Pancreas (tissue), 10 donors: ENCODE results near the gene MLF1. TPM values are rescaled to one million over a fixed set of nuclear protein-coding genes. Genes with fewer than 3 reads are reported as not detected.
"Not testable (repeated sequence)": the region's sequence is repeated elsewhere in the genome, so short reads cannot be mapped to it uniquely, and the experiment has no call there.

Experiments
- ATAC-seq, 4 donors: fragments of 200-7000 bp; cut with Tn5 transposase; one replicate each; pipeline versions ENCODE4 v1.8.0 to v1.9.1; 2020; ENCODE audit warnings: mild to moderate bottlenecking in 4 of 4, moderate library complexity in 4 of 4
- DNase-seq, 6 donors: peaks; one replicate each; pipeline ENCODE4 v3.0.0-alpha.2; 2020
- FAIRE-seq: peaks from 2 replicates; lab custom pipeline; 2012; peaks lifted over from hg19 to GRCh38; lab: Jason Lieb, UNC
- H3K27ac ChIP-seq, 4 donors: fragments of 200-600 bp; sonication (generic); 1 replicate in 3 of 4; 2 replicates in 1 of 4; pipeline versions ENCODE4 v1.5.0 to v1.8.0; 2020
- H3K27me3 ChIP-seq, 4 donors: fragments of 200-600 bp; one replicate each; pipeline ENCODE4 v1.8.0; 2021
- H3K36me3 ChIP-seq, 3 donors: fragments of 200-600 bp; sonication (generic) in 1 of 3; one replicate each; pipeline versions ENCODE4 v1.5.0 to v1.8.0; 2020 to 2021
- H3K4me1 ChIP-seq, 3 donors: fragments of 200-600 bp; one replicate each; pipeline ENCODE4 v1.8.0; 2021
- H3K4me3 ChIP-seq, 4 donors: fragments of 200-600 bp; sonication (generic) in 2 of 4; one replicate each; pipeline versions ENCODE4 v1.5.0 to v1.8.0; 2020 to 2021
- H3K9me3 ChIP-seq, 4 donors: fragments of 200-600 bp; one replicate each; pipeline ENCODE4 v1.8.0; 2021
- WGBS, 2 donors: extraction: QIAGEN DNeasy Blood & Tissue Kit; methylation state at CpG; one replicate each; pipeline ENCODE4 v1.1.7; 2013; 5-methylcytosine and 5-hydroxymethylcytosine counted together
- intact Hi-C, 3 donors: fragments of 100-400 bp; cut with DNase I; formaldehyde crosslinking; loops; one replicate each; pipeline versions ENCODE4 v1.11.1 to v1.14.2; 2022
- polyA plus RNA-seq, 2 donors: library from polyadenylated mRNA; stranded (reverse); fragments of 200-250 nt; gene quantifications; one replicate each; pipeline ENCODE4 v1.2.3, GENCODE V29; 2013
- total RNA-seq, 6 donors: library from RNA; stranded (reverse); fragmentation: NEBNext Ultra II Directional in 4 of 6; extraction: Animal tissue kit (Norgen Biotek cat#: 25700) in 4 of 6; gene quantifications; one replicate each; pipeline versions ENCODE4 v1.2.1 to v1.2.4, GENCODE V29; 2021 to 2023
- TF ChIP-seq, protein P1 (sequence below), 4 donors: fragments of 200-600 bp; sonication (generic) in 3 of 4; IDR thresholded peaks; one replicate each; pipeline versions ENCODE4 v1.5.0 to v1.8.0; 2021; ENCODE audit warnings: antibody characterized with exemption in 4 of 4
- donor health status: healthy with polysubstance abuse.
- donor health status: DM: no; HTN: no; CAD: no; lungs with moderate emphysema.
- donor health status: DM: no; HTN: no; CAD: no.
- donor health status: control.
- donor health status: control.
- donor health status: Bipolar disorder and iron deficiency.
- donor health status: DM: yes; HTN: yes; CAD: no.
- donor health status: DM: no; HTN: no; CAD: no.
- donor health status: DM: no; HTN: no; CAD: no.
- donor health status: DM: yes; HTN: yes; CAD: no.

Gene MLF1
- total and polyA plus RNA-seq, 8 donors: 1.2 to 12.0 (median 3.6) TPM

DNA sequence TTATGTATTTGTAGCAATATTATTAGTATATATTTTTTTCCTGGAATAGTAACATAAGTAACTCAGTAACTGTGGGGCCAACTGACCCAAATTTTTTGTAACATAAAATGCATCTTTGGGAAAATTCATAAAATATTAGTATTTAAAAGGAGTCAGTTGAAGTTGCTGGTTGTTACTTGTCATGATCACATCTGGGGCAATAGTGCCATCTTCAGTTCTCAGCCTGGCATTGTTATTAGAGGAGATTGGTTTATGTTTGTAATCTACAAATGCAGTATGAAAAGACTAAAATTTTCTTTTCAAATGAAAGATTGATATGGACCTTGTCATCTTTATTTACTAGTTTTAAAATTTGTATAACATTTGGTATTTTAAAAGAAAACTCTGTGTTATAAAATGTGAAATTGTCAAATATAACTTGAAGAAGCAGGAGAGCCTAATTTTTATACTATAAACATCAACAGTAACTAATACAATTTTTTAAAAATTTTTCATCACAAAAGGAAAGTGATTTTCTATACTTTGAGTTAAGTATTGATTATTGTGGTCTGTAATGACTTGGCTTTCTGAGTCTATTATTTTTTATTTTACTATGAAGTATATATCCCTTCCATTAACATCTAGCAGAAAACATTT lies 38.8 kb upstream of the MLF1 start:
- no peak overlapping the region for H3K4me3 ChIP-seq
- H3K36me3 ChIP-seq: no peaks in the 10 kb centered on the region
- TF ChIP-seq, protein P1, sequence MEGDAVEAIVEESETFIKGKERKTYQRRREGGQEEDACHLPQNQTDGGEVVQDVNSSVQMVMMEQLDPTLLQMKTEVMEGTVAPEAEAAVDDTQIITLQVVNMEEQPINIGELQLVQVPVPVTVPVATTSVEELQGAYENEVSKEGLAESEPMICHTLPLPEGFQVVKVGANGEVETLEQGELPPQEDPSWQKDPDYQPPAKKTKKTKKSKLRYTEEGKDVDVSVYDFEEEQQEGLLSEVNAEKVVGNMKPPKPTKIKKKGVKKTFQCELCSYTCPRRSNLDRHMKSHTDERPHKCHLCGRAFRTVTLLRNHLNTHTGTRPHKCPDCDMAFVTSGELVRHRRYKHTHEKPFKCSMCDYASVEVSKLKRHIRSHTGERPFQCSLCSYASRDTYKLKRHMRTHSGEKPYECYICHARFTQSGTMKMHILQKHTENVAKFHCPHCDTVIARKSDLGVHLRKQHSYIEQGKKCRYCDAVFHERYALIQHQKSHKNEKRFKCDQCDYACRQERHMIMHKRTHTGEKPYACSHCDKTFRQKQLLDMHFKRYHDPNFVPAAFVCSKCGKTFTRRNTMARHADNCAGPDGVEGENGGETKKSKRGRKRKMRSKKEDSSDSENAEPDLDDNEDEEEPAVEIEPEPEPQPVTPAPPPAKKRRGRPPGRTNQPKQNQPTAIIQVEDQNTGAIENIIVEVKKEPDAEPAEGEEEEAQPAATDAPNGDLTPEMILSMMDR (IDR thresholded peaks at IDR 0.05): no peak
- H3K27me3 ChIP-seq: no peaks in the 10 kb centered on the region
- intact Hi-C loops: no loop called here
- H3K9me3 ChIP-seq: no peaks in the 10 kb centered on the region
- DNase-seq: no peak
- no peak overlapping the region for H3K27ac ChIP-seq
- ATAC-seq: no peak
- no peaks in the 10 kb centered on the region for H3K4me1 ChIP-seq
- FAIRE-seq: peak; percentile 94

DNA sequence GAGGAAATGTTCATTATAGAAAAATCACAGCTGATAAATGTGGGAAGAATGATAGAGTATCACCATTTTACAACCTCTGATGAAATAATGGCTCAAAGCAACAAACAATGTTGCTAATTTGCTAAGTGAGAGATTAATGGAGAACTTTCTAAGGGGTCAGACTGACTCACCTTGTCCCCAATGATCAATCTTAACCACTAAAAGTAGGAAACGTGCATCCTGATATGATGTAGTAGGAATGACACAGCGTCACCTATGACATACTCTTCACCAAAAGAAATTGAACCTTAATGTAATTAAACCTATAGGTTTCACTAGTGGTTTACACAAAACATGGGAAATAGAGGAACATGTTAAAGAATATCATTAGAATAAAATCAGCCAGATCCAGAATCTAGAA lies 35.1 kb upstream of the MLF1 start:
- no peak for FAIRE-seq
- 68% methylated on average over 2 of the region's 2 CpGs for WGBS, 2 donors
- ATAC-seq: no peak

DNA sequence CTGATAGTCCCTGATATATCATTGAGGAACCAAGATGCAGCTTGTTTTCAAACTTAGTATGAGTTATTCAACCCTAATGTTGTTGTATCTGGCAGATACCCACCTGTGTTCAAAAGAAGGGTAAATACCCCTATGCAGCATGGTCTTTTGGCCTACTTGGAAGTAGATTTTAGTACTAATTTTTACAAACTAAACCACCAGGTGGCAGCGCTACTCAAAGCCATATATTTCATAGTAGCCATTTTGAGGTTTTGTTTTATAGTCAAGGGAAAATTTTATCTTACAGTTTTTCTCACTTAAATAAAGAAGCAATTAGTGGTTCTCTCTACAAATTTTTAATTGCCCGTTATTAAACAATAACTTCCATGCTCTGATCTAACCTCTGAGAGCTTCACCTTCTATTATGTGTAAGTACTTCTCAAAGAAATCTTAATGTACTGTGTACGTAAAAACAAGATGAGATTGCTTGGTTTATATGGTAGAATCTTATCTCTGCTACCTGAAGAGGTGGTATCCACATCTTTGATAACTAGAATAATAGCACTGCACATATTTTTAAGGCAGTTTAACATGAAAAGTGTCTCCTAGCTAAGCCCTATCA lies 31.5 kb upstream of the MLF1 start:
- Histone ChIP-seq H3K4me1 (no peaks in the 10 kb centered on the region), H3K27ac (no peak overlapping the region), H3K27me3 (no peaks in the 10 kb centered on the region), H3K4me3 (no peak overlapping the region), H3K36me3 (no peaks in the 10 kb centered on the region), H3K9me3 (no peaks in the 10 kb centered on the region)
- FAIRE-seq: no peak
- ATAC-seq: peak in 3 of 4 donors; percentile 54 to 71 (median 68)
- TF ChIP-seq, protein P1 (IDR thresholded peaks at IDR 0.05): peak in 3 of 4 donors; percentile 16 to 39 (median 35)
- intact Hi-C loops: no loop called here
- 75 to 81% methylated on average over 3 of the region's 3 CpGs for WGBS, 2 donors
- peak in 2 of 6 donors; percentile 14 to 19 for DNase-seq

More for the DNA sequence above, 35.1 kb upstream of the MLF1 start:
- no peaks in the 10 kb centered on the region for H3K36me3 ChIP-seq
- no peak overlapping the region for H3K4me3 ChIP-seq
- H3K27ac ChIP-seq: no peak overlapping the region
- DNase-seq: no peak
- H3K9me3 ChIP-seq: no peaks in the 10 kb centered on the region
- TF ChIP-seq, protein P1 (IDR thresholded peaks at IDR 0.05): no peak
- H3K4me1 ChIP-seq: no peaks in the 10 kb centered on the region
- intact Hi-C loops: no loop called here
- H3K27me3 ChIP-seq: no peaks in the 10 kb centered on the region

DNA sequence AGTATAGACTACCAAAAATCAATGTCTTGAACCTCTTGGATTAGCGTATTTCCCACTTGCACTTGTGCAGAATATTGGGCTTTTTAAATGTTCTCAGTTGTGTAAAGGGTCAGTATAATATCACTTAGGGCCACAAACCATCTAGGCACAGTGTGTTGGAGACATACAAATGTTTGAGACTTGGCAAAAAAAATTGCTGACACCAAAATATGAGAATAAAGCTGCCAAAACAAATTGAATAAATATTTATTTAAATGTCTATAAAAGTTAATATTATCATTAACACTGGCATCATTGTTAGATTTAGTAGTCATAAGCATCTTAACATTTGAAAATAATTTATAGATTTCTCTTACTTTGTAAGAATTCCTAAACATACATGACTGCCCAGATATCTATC lies 30.9 kb upstream of the MLF1 start:
- H3K4me3 ChIP-seq: no peak overlapping the region
- FAIRE-seq (no peak), ATAC-seq (no peak), DNase-seq (no peak)
- intact Hi-C loops: no loop called here
- H3K4me1 ChIP-seq: no peaks in the 10 kb centered on the region
- no peak overlapping the region for H3K27ac ChIP-seq
- 95 to 98% methylated on average over 1 of the region's 1 CpG for whole genome bisulfite sequencing, 2 donors
- H3K9me3 ChIP-seq: no peaks in the 10 kb centered on the region
- no peaks in the 10 kb centered on the region for H3K36me3 ChIP-seq
- H3K27me3 ChIP-seq: no peaks in the 10 kb centered on the region
- TF ChIP-seq, protein P1 (IDR thresholded peaks at IDR 0.05): no peak

DNA sequence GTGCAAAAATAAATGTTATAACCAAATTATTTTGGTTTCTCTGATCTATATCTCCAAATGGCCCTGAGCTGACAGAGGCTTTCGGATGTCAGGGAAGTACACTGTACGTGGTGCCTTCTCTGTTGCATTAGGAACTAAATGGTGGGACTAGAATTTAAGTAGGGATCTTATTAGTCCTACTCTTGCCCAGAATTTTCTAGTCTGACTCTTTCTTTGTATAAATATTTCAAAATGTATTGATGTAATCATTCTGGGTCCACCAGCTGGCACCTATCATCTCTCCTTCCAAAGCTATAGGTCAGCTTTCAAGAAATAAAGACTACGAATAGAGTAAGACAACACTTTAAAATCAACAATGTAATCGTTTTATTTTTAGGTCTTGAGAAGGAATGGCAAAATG lies 22.3 kb upstream of the MLF1 start:
- no peaks in the 10 kb centered on the region for H3K36me3 ChIP-seq
- H3K27ac ChIP-seq: no peak overlapping the region
- ATAC-seq (no peak), FAIRE-seq (no peak), DNase-seq (no peak)
- TF ChIP-seq, protein P1 (IDR thresholded peaks at IDR 0.05): no peak
- WGBS, 2 donors: 76 to 81% methylated on average over 4 of the region's 4 CpGs
- H3K4me3 ChIP-seq: no peak overlapping the region
- no peaks in the 10 kb centered on the region for H3K4me1 ChIP-seq
- intact Hi-C loops: no loop called here
- no peaks in the 10 kb centered on the region for H3K27me3 ChIP-seq
- no peaks in the 10 kb centered on the region for H3K9me3 ChIP-seq

DNA sequence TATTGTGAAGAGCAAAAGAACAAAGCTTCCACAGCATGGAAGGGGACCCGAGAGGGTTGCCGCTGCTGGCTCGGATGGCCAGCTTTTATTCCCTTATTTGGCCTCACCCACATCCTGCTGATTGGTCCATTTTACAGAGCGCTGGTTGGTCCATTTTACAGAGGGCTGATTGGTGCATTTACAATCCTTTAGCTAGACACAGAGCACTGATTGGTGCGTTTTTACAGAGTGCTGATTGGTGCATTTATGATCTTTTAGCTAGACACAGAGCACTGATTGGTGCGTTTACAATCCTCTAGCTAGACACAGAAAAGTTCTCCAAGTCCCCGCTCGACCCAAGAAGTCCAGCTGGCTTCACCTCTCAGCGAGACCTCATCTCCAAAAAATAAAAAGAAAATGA lies 21.1 kb upstream of the MLF1 start:
- H3K27ac ChIP-seq, H3K4me3 ChIP-seq, H3K9me3 ChIP-seq, H3K4me1 ChIP-seq, ATAC-seq, H3K36me3 ChIP-seq, H3K27me3 ChIP-seq, FAIRE-seq, intact Hi-C loops, DNase-seq: not testable (repeated sequence)
- 95 to 97% methylated on average over 9 of the region's 9 CpGs for WGBS, 2 donors
